Muscle of back (tissue), 11 donors: ENCODE results near the gene CDC42SE2. TPM values are rescaled to one million over a fixed set of nuclear protein-coding genes. Genes with fewer than 3 reads are reported as not detected.
"Not testable (repeated sequence)": the region's sequence is repeated elsewhere in the genome, so short reads cannot be mapped to it uniquely, and the experiment has no call there.

ENCODE experiments used
- DNase-seq, 3 donors: peaks; one replicate each; pipeline versions ENCODE4 v3.0.0 to v3.0.0-alpha.2; 2013
- polyA plus RNA-seq, 10 donors: library from polyadenylated mRNA; unstranded; fragments of 120-200 nt; gene quantifications; one replicate each; pipeline ENCODE4 v1.2.1, GENCODE V29; 2013; ENCODE audit not compliant: insufficient read length in 10 of 10

The CDC42SE2 gene
- polyA plus RNA-seq, 10 donors: 20.2 to 30.8 (median 26.4) TPM

DNA sequence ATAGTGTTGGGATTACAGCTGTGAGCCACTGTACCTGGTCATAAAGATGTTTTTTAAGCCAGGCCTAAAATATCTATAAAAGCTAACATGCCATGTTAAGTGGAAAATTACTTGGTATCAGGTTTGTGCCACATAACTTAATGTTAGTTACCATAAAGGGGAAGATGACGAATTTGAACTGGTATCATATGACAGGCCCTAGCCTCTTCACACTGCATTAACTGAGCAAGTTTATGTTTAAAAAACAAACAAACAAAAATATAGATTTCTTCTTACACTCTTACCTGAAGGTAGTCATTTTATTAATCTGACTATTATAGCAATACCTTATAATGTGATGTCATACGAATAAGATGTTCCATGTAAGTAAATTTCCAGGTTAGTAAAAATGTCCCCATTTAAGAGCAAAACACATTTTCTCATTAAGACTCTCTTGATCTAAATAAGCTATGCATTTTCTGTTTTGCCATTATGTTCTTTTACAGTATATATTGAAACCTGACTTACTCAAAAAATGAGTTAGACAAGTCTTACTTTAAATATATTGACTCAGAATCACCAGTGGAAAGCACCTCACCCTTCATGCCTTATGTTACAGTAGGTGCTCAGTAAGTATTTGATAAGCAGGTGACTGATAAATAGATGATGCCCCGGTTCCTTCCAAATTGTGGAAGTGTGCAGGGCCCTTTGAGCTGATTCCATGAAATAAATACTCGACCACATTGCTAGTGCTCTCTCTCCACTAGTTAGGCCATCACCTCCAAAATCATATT is 125.4 kb downstream of the CDC42SE2 start:
- DNase-seq: no peak

DNA sequence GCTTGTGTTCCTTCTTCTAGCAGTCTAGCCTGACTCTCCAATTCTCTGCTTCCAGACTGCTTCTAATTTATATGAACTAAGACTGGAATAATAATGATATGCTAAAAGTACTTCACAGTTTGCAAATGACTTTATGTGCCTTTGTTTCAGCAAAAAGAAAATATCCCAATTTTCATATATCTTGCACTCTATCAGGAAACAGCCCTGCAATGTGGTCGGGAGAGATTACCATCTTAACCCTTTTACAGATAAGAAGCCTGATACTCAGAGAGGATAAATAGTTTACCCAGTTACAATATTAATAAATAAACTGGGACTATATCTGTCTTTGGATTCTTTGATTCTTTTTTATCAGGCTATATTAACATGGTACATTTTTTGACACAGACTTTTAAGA is 126.0 kb downstream of the CDC42SE2 start:
- no peak for DNase-seq

DNA sequence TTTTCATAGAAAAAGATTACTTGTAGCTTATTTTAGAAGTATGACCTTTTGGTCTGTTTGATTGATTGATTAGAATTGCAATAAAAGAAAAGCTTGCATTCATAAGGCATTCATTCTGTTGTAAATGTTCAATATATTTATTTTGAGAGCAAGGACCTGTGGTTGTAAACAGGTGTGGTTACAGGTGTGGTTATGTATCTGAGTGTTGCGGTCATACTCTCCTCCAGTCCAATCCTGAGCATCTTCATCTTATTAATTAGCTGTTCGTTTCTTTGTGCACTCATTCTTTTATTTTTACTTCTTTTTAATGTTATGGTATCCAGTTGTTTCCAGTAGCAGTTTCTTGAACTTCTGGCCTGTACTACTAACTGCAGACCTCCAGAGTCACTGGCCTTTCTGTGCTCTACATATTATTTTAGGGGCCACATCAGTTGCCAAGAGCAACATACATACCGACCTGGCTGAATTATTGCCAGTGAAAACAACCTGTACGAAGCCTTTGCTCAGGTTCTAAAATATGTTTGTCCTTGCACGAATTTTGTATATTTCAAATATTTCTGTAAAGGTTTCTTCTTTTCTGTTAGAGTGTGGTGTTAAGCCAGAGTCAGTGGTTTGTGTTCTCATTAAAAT is 128.7 kb downstream of the CDC42SE2 start:
- DNase-seq: no peak

DNA sequence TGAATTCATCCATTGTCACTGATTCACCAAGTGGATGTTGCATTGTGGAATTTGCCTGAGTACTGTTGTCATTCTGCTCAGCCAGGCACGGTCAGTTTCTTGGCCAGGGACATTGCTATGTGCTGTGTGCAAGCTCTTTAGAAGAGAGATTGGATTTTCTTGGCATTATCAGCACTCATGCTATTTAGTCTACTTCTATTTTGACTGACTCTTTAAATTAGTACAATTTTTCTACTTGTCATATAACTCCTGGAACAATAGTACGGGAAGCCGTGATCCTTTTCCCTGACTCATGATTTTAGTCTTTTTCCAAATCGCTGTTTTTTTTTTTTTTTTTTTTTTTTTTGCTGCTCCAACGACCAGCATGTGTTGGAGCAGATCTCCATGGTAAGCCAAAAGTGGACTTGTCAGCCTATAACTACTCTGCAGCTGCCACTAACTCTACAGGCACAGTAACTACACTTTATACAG is 129.7 kb downstream of the CDC42SE2 start:
- no peak for DNase-seq

DNA sequence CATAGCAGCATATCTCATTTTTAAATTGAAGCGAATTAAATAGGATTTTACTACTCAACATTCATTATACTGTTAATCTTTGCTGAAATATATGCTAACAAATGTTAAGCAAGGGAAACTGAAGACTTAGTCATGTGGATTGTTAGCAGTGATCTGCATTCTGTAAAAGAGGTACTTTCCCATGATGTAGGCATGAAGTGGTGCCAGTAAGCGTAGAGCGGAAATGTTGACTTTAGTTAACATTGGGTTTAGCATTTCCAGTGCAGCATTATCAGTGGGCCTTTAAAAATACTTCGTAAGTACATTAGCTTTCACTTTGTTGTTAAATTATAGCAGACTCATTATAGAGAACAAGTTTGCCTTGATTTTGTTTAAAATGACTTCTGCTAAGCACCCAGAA is 130.3 kb downstream of the CDC42SE2 start:
- no peak for DNase-seq

DNA sequence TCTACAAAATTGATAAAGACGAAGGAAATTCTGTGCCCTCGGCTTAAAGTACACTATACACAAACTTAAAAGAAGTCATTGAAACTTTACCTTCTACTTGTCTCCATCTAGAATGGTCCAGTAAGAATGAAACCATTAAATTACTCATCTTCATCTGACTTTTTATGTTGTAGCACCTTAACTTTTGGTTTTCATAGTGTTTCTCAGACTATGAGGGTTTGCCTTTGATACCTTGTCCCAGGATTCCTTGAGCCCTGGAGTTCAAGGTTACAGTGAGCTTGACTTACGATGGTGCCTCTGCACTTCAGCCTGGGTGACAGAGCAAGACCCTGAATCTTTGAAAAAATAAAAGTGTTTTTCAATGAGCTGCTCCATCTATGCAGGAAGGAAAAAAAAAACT is 132.2 kb downstream of the CDC42SE2 start:
- DNase-seq: no peak

DNA sequence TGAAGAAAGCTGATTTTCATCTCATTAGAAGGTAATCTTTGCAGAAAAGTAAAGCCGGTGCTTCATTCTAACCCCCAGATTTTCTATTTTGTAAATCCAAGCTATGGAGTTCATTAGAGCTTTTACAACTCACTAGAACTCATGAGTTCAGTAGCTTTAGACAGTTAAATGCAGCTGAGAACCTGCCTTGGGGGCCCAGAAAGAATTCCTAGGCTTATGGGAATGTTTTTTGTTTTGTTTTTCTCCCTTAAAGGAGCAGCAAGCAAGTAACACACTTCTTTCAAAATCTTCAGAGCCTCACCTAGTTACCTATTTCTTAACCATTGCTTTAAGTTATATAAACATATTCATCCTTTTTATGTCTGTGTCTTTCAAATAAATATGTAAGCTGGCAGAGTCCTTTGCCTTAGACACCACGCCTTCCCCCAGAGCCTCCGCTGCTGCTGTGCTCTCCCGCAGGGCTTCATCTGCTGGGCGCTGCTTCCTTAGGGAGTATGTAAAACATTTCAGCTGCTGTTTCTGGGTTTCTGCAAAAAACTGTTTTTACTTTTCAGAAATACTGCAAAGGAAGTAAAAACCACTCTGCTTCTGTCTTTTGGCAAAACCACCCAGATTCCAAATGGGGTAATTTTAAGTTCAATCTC is 132.9 kb downstream of the CDC42SE2 start:
- DNase-seq: no peak

DNA sequence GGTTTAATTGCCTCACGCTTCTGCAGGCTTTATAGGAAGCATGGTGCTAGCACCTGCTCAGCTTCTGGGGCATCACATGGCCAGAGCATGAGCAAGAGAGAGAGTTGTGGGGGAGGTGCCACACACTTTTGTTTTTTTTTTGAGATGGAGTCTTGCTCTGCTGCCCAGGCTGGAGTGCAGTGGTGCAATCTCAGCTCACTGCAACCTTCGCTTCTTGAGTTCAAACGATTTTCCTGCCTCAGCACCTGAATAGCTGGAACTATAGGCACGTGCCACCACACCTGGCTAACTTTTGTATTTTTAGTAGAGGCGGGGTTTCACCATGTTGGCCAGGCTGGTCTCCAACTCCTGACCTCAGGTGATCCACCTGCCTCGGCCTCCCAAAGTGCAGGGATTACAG is 135.2 kb downstream of the CDC42SE2 start:
- DNase-seq: not testable (repeated sequence)

DNA sequence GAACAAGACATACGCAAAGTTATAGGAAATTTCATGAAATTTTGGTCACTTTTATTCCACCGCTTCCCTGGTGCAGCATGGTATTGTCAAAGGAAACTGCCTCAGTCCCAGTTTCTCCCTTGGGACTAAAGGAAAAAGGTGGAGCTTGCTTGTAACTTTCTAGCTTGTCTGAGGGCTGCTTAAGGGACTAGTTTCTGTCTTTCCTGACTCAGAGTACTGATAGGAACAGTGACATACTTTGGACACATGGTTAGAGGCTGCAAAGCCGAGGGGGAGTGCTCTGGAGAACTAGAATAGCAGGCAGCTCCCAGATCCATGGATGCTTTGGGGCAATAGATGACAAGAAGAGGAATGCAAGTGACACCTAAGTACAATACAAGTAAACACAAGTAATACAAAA is 136.7 kb downstream of the CDC42SE2 start:
- DNase-seq: no peak

DNA sequence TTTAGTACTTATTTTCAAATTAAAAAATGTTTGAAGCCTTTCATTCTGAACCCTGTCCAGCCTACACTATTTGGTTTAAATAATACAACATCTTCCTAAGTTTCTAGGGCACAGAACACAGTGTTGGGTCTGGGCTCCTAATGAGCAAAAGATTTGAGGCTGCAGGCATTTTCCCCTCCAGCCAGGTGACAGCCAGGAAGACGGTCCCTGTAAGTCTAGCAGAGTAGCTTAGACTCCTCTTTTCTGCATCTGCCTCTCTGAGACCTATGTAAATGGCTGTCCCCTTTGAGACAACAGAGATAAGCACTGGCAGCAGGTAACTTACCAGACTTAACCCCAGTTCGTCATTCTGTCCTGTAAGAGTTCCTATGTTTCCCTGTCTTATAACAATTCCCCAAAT is 141.8 kb downstream of the CDC42SE2 start:
- no peak for DNase-seq

DNA sequence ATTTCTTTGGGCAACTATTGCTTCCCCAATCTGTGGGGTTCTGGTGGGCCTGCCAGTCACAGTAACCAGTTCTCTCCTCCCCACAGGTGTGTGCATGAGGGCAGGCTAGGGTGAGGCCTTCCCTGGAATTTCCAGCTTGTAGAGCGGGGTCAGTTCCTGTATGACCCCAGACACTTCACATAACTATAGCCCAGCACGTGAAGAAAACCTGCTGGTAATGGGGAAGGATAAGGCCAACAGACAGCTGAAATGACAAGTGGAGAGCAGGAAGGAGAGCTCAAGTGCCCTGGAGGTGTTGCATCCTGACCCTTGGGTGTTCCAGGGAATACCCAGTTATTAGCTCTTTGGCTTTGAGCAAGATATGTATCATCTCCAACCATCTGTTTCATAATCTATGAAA is 142.2 kb downstream of the CDC42SE2 start:
- no peak for DNase-seq

DNA sequence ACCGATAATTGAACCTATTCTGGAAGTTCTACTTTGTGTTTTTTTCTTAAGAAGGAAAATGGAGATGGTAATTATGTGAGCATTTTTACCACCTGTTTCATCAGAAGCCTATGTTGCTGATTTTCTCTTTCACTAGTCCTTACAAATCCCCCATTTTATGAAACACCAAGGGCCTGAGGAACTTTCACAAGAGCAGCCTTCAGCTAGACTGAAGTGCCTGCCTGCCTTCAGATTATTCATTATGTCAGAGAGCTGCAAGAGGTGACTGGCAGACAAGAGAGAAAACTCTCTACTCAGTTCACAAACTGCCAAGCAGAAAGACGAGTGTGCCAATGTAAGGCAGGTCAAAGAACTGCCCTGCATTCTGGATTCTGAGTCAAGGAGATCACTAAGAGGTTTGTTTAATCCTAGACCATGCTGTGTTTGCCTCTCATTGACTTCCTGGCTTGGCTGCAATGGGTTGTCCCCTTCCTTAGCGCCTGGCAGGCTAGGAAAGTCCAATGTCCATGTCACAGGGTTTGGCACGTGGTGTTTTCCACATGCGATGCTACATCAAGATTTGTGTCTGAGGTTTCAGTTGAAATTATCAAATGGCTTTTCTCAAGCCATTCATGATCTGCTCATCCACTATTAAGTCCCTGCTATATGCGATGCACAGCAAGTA is 143.3 kb downstream of the CDC42SE2 start:
- DNase-seq: no peak

DNA sequence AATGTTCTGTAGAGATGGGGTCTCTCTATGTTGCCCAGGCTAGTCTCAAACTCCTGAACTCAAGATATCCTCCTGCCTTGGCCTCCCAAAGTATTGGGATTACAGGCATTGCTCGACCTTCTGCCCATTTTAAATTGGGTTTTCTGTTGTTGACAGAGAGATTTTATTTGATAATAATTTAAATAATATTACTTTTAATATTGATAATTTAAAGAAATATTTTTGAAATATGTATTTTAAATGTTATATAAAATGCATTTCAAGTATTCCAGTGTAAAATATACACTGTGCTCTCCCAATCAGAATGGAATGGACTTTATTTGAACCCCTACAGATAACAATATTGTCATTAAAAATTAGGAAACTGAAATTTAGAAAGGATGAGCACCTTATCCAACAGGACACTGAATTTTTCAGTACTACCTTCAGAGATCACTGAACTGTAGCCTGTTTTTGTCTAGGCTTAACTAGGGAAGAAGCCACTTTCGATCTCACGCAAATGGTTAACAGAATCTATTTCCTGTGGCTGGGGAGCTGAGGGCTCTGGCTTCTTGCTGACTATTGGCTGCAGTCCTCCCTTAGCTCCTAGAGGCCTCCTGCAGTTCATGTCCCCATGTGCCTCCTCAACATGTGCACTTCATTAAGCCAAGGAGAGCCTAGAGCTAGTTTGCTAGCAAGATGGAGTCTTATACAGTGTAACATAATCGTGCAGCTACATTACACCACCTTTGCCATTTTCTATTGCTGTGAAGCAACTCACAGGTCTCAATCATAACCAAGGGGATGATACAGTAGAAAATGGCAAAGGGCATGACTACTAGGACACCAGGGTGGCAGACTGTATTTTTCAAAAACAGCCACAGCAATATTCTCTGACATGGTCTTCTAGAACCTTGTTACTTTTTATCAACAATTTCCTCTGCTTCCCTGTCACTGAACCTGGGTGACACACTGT is 150.0 kb downstream of the CDC42SE2 start:
- peak in 1 of 3 donors; percentile 20 for DNase-seq

DNA sequence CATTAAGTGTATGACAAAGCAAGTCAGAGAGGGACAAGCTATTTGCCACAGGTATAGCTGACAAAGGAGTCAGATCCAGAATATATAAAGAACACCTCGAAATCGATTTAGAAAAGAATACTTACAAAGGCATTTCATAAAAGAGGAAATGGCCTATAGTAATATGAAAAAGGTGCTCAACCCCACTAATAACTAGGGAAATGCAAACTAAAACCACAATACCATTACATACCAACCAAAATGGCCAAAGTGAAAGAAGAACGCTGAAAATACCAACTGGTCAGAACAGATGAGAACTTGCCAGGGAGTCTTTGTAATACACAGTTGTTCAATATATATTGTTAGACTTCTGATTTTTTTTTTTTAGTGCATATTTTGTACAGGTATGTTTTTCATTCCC is 152.9 kb downstream of the CDC42SE2 start:
- DNase-seq: no peak

DNA sequence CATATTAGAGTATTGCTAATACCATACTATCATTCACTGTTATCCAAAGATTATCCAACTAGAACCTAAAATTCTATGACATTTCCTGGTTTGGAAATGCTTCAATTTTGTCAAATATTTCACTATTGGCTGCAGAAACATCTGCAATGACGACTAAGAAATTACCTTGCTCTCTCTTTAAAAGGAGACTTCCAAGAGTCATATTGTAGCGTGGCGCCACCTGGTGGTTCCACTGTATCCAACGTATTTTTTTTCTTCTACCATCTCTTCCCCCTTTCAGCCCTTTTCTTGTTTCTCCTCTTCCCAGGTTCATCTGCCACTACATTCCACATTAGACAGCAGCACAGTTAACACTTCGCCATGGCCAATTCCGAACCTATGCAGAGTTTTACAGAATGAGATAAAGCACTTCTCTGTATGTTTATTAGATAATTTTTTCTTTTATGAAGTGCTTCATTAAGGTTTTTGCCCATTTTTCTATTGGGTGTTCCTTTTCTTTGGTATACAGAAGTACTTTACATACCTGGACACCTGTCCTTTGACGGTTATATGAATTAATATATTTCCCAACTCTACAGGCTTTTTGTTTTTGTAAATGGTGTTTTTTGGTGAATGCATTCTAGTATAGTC is 153.5 kb downstream of the CDC42SE2 start:
- peak; percentile 54 to 84 (median 77) for DNase-seq

DNA sequence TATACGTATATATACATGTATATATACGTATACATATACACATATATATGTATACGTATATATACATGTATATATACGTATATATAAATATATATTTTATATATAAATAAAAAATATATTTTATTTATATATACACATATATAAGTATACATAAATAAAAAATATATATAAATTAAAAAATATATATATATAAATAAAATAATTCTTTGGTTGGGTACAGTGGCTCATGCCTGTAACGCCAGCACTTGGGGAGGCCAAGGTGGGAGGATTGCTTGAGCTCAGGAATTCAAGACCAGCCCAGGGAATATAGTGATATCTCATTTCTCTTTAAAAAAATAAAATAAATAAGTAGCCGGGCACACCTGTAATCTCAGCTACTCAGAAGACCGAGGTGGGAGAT is 155.0 kb downstream of the CDC42SE2 start:
- DNase-seq: no peak

DNA sequence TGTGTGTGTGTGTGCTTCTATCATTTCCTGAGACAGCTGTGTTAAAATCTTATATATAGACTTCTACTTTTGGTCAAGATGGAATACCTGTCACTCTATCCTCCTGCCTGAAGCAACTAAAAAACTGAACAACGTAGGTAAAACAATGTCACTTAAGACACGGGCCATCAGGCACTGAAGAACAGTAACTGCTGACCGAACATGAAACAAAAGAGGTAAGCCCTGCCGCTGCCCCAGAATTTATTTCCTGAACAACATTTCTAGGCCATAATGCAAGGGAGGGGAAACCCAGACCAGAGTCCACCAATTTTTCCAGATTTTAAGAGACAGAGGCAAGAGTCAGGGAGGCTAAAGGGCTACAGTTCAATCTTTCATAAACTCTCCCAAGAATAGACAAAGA is 156.0 kb downstream of the CDC42SE2 start:
- no peak for DNase-seq

DNA sequence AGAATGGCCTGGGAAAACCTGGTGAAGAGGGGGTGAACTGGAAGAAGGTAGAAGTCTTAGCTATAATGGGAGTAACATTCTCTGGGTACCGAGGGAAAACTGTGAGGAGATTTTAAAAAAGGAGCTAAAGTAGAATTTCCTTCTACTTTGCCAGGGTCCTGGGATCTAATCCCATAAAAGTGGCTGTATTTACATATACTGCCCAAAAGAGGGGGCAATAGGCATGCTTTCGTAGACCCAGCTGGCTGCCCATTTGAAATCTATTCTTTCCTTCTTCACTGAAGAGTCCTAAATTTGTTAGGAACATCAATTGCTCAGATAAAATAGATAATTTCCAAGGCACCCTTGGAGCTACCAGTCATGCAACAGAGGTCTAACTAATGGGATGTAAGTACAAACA is 159.2 kb downstream of the CDC42SE2 start:
- peak in 2 of 3 donors; percentile 10 to 14 for DNase-seq

DNA sequence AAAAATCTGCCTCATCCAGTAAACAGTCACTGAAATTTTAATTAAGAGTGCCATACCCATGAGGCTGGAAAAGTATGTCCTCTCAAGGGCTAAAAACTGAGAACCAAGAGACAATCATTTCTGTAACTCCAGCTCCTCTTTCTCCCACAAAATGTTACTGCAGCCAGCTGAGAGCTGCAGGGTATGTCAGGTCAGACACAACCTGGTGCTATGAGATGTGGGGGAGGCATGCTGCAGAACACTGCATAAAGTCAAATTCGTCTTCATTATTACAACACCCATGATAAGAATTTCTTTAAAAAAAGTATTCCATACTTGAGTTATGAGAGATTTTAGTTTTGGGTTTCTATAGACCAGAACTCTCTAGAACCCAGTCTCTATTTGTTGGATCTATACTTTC is 162.2 kb downstream of the CDC42SE2 start:
- no peak for DNase-seq

DNA sequence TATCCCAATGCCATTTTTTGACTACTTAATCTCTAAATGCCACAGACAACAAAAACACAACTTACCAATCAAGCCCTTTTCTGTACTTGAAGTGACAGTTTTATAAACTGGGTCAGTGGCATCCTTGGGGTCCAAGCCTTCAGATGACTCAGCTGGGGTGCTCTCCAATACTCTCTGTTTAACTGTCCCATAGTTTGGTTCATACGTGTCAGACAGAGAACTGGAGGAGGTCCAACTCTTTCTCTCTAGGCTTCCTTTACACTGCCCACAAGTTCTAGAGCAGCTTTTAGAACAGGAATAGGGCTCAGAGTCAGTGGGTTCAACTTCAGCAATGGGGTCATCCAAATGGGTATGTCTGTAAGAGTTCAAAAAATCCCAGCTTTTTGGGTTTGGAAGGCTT is 166.9 kb downstream of the CDC42SE2 start:
- DNase-seq: no peak

DNA sequence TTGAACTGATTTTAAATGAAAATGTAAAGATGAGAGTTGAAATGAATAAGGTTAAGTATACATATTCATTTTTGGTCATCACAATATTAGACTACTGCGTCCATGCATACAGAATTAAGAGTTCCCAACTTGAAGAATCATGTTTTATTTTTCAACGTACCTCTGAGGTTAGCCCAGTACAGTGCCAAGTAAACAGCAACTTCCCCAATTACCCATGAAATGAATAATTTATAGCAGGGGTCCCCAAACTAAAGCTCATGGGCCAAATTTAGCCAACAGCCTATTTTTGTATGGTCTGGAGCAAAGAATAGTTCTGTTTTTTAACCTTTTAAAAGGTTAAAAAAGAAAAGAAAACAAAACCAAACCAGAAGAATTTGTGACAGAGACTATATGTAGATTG is 167.9 kb downstream of the CDC42SE2 start:
- no peak for DNase-seq
